Measurements from ENCODE around the gene MAP2K5. TPM values are rescaled to one million over a fixed set of nuclear protein-coding genes. Genes with fewer than 3 reads are reported as not detected.

MAP2K5 gene
- 16.8 TPM for total RNA-seq

DNA sequence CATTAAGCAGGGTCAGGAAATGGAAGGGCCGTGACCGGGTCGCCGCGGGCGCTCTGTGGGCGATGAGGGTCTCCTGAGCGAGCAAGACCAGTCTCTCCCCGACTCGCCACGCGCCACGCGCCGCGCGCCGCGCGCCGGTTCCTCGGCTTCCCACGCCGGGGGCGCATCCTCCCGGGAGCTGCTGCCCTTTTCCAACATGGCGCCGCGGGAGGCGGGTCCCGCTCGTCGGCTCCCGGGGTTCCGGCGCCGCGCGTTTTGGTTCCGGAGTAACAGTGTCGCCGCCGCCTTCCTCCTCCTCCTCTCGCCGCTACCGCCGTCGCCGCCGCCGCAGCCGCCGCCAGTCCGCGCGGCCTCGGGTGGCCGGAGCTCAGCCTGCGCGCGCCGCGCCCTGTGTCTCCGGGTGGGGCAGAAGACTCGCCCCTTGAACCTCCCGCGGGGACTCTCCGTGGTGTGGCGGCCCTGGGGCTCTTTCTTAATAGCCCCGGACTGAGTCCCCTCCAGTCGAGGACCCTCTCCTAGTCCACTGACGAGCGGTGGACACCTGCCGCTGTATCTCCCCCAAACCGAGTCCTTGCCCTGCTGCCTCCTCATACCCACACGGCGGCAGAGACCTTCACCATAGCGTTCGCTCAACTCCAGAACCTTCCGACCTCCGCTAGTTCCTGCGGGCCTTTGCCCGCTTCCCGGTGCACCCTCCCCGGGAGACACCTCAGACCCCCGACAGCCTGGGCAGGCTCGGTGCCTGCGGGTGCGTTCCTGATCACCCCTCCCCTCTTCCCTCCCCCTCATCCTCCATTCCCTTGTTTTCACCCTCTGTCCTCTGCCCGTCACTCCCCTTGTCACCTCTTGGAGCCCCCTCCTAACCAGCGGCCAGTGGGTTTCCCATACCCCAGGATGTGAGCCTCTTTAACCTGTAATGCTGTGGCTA, at the start of gene MAP2K5:
Gene MAP2K5, plus strand, starts transcription at position 284 of the 928 bp plus-strand sequence. Its CDS starts 633 bp downstream, at position 917.

DNA sequence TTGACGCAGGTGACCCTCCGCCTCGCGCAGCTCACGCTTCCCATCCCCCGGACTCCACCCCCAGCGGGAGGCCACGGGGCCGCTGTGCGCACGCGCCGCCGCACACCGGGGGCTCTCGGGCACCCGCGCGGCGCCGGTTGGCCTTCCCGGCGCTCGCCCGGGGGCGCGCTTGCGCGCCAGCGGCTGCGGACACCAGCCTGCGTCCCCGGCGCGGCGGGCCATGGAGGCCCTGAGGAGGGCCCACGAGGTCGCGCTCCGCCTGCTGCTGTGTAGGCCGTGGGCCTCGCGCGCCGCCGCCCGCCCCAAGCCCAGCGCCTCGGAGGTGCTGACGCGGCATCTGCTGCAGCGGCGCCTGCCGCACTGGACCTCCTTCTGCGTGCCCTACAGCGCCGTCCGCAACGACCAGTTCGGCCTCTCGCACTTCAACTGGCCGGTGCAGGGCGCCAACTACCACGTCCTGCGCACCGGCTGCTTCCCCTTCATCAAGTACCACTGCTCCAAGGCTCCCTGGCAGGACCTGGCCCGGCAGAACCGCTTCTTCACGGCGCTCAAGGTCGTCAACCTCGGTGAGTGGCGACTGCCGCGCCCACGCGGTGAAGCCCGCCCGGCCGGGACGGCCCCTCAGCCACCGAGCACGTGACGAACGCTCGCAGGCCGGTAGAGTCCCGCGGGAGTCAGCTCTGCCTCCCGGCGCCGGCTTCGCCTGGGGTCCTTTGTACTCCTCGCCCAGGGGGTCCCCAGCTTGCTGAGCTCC, 21.3 kb upstream of the MAP2K5 start, which contains the start of gene C15orf61:
Gene C15orf61, plus strand, starts transcription at position 103 of the 754 bp plus-strand sequence. Its CDS starts 118 bp downstream, at position 221.

GRCh38 chr15:67824976-67825880, 282.7 kb downstream of the MAP2K5 start, which contains the start of gene SKOR1:
Gene SKOR1 (plus strand): TSS chr15:67825509. CDS start chr15:67825603, 94 bp downstream.

GRCh38 chr15:67839929-67840748, 297.6 kb downstream of the MAP2K5 start, which contains the start of gene RNU6-1:
Gene RNU6-1 (minus strand): TSS chr15:67840045.

Small RNA genes lying within 50 kb of the gene (small RNA-seq; reads per million reads assigned to genes)
- gene RNU6-1 (ENCODE audit: low replicate concordance) = 0.14 reads per million

Other genes with a start within 250 kb of the MAP2K5 start
- 8.6 TPM for gene C15orf61, start 21.6 kb upstream of the MAP2K5 start, total RNA-seq